Measurements from ENCODE around the gene SCYGR8. TPM values are rescaled to one million over a fixed set of nuclear protein-coding genes. Genes with fewer than 3 reads are reported as not detected.
A peak's percentile ranks its signal among the peaks of the same experiment; 100 is the strongest.
"Not testable (repeated sequence)": the region's sequence is repeated elsewhere in the genome, so short reads cannot be mapped to it uniquely, and the experiment has no call there.

SCYGR8 gene
- total RNA-seq, 1 donor from 2014 or later, result not detected

DNA sequence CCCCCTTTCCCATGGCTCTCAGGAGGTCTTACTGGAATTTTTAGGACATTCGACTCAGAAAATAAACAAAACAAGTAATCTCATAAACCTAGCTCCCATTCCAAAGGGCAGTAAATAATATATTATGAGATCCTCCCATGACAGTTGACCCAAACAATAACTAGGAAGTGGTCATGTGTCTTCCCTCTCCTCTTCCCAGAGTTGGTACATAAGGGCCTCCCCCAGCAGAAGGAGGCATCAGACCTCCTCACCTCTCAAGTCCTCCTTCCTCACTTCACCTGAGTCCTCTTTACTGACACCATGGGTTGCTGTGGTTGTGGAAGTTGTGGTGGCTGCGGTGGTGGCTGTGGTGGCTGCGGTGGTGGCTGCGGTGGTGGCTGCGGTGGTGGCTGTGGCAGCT, 17.7 kb upstream of the SCYGR8 start, which contains the start of gene SCYGR7:
Gene SCYGR7, plus strand, starts transcription at position 301 of the 400 bp plus-strand sequence. Its CDS starts 0 bp downstream, at position 301.
- H3K4me1 Mint-ChIP-seq (ENCODE audit: low read depth), result peaks cover 7% of the 10 kb centered on the region
- DNase-seq (ENCODE audit: low spot score, unreplicated experiment), result no peak
- no peak within 1 kb of the TSS for H3K4me3 Mint-ChIP-seq (ENCODE audit: low read depth)
- no peaks in the 10 kb centered on the region for H3K9me3 Mint-ChIP-seq (ENCODE audit: low read depth)
- TF ChIP-seq, protein P1, sequence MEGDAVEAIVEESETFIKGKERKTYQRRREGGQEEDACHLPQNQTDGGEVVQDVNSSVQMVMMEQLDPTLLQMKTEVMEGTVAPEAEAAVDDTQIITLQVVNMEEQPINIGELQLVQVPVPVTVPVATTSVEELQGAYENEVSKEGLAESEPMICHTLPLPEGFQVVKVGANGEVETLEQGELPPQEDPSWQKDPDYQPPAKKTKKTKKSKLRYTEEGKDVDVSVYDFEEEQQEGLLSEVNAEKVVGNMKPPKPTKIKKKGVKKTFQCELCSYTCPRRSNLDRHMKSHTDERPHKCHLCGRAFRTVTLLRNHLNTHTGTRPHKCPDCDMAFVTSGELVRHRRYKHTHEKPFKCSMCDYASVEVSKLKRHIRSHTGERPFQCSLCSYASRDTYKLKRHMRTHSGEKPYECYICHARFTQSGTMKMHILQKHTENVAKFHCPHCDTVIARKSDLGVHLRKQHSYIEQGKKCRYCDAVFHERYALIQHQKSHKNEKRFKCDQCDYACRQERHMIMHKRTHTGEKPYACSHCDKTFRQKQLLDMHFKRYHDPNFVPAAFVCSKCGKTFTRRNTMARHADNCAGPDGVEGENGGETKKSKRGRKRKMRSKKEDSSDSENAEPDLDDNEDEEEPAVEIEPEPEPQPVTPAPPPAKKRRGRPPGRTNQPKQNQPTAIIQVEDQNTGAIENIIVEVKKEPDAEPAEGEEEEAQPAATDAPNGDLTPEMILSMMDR (IDR thresholded peaks at IDR 0.05; ENCODE audit: unreplicated experiment), result no peak
- H3K27me3 Mint-ChIP-seq, result no peaks in the 10 kb centered on the region
- H3K36me3 Mint-ChIP-seq (ENCODE audit: insufficient read depth), result no peaks in the 10 kb centered on the region
- H3K27ac Mint-ChIP-seq, result no peak within 1 kb of the TSS

DNA sequence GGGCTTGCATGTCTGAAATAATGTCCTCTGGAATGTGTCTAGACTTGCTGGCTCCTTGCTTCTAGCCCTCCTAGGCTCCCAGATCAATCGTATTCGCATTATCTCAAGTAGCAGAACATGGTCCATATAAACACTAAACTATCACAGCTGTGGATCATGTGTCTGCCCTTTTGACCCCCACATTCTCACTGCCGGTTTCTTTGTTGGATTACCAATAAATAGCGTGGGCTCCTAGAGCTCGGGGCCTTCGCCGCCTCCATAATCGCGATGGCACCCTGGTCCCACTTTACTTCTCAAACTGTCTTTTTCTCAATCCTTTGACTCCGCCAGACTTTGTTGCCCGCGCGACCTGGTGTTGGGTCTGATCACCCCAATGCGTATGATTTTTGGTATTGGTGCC, 6.3 kb upstream of the SCYGR8 start:
- Mint-ChIP-seq H3K27ac (peak overlapping the region; percentile 21), H3K36me3 (ENCODE audit: insufficient read depth) (no peaks in the 10 kb centered on the region), H3K27me3 (no peaks in the 10 kb centered on the region), H3K4me3 (ENCODE audit: low read depth) (no peak overlapping the region), H3K4me1 (ENCODE audit: low read depth) (peaks cover 4% of the 10 kb centered on the region), H3K9me3 (ENCODE audit: low read depth) (no peaks in the 10 kb centered on the region)
- DNase-seq (ENCODE audit: low spot score, unreplicated experiment), result no peak
- TF ChIP-seq, protein P1 (IDR thresholded peaks at IDR 0.05; ENCODE audit: unreplicated experiment), result no peak

DNA sequence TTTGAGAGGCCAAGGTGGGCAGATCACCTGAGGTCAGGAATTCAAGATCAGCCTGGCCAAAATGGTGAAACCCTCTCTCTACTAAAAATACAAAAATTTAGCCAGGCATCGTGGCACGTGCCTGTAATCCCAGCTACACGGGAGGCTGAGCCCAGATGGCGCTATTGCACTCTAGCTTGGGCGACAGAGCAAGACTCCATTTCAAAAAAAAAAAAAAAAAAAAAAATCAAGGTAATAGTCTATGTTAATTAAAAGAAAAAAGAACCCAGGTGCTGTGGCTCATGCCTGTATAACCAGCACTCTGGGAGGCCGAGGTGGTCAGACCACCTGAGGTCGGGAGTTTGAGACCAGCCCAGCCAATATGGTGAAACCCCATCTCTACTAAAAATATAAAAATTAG, 5.0 kb upstream of the SCYGR8 start:
- H3K27ac Mint-ChIP-seq; H3K4me1 Mint-ChIP-seq (ENCODE audit: low read depth); H3K9me3 Mint-ChIP-seq (ENCODE audit: low read depth); H3K4me3 Mint-ChIP-seq (ENCODE audit: low read depth); H3K36me3 Mint-ChIP-seq (ENCODE audit: insufficient read depth); DNase-seq (ENCODE audit: low spot score, unreplicated experiment); H3K27me3 Mint-ChIP-seq: not testable (repeated sequence)

DNA sequence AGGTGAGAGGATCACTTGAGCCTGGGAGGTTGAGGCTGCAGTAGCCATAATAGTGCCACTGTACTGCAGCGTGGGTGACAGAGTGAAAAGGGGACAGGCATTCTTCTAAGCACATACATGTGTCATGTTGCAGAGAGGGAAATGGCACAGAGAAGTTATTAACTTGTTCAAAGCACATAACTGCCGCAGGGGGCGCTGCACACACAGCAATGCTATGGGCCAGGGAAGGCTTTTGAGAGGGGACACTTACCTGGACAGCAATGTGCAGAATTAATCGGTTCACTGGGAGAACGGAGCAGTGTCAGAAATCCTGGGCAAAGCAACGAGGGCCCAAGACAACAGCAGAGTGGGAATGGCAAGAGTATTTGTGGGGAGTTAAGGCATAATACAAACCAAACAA, 2.4 kb downstream of the SCYGR8 start:
- H3K4me1 Mint-ChIP-seq (ENCODE audit: low read depth), result peaks cover 1% of the 10 kb centered on the region
- H3K27me3 Mint-ChIP-seq, result no peaks in the 10 kb centered on the region
- H3K27ac Mint-ChIP-seq, result peak overlapping the region; percentile 8
- peaks cover under 1% of the 10 kb centered on the region for H3K36me3 Mint-ChIP-seq (ENCODE audit: insufficient read depth)
- no peak for DNase-seq (ENCODE audit: low spot score, unreplicated experiment)
- no peak overlapping the region for H3K4me3 Mint-ChIP-seq (ENCODE audit: low read depth)
- peaks cover 1% of the 10 kb centered on the region for H3K9me3 Mint-ChIP-seq (ENCODE audit: low read depth)
- TF ChIP-seq, protein P1 (IDR thresholded peaks at IDR 0.05; ENCODE audit: unreplicated experiment), result peak; percentile 62

DNA sequence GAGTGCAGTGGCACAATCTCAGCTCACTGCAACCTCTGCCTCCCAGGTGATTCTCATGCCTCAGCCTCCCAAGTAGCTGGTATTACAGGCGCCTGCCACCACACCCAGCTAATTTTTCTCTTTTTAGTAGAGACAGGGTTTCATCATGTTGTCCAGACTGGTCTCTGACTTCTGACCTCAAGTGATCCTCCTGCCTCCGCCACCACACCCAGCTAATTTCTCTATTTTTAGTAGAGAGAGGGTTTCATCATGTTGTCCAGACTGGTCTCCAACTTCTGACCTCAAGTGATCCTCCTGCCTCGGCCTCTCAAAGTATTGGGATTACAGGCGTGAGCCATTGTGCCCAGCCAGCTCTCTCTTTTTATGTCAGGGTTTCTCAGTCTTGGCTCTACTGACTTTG, 10.6 kb downstream of the SCYGR8 start:
- H3K4me1 Mint-ChIP-seq (ENCODE audit: low read depth), result peaks cover 15% of the 10 kb centered on the region
- not testable (repeated sequence) for H3K27ac Mint-ChIP-seq; DNase-seq (ENCODE audit: low spot score, unreplicated experiment); H3K36me3 Mint-ChIP-seq (ENCODE audit: insufficient read depth); H3K4me3 Mint-ChIP-seq (ENCODE audit: low read depth); H3K9me3 Mint-ChIP-seq (ENCODE audit: low read depth); H3K27me3 Mint-ChIP-seq

DNA sequence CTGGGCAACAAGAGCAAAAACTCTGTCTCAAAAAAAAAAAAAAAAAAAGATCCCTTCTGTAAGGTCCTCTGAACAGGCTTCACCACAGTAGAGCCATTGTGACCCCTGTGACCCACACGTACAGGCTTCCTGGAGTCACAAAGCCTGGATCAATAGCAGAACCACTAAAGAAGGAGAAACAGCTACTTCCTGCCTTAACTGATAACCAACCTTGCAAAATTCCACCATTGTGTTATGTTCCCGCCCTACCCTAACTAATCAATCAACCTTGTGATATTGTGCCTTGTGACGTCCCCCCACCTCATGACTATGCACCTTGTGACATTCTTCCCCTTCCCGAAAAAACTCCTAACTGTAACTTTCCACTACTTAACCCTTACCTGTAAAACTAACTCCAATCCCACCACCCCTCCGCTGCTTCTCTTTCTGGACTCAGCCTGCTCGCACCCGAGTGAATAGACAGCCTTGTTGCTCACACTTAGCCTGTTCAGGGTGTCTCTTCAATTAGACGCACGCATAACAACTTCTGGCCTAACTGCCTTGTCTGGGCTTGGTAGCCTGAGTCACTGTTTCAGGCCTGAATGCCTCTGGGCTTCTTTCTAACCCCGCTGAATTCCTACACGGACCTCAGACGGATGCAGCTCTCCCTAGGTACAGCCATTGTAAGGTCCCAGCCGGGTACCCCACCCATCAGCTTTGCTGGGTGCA, 13.9 kb downstream of the SCYGR8 start:
- H3K4me3 Mint-ChIP-seq (ENCODE audit: low read depth), result no peak overlapping the region
- no peaks in the 10 kb centered on the region for H3K27me3 Mint-ChIP-seq
- peaks cover 5% of the 10 kb centered on the region for H3K9me3 Mint-ChIP-seq (ENCODE audit: low read depth)
- peak; percentile 33 for DNase-seq (ENCODE audit: low spot score, unreplicated experiment)
- H3K36me3 Mint-ChIP-seq (ENCODE audit: insufficient read depth), result peaks cover 3% of the 10 kb centered on the region
- peak overlapping the region; percentile 98 for H3K27ac Mint-ChIP-seq
- TF ChIP-seq, protein P1 (IDR thresholded peaks at IDR 0.05; ENCODE audit: unreplicated experiment), result no peak
- H3K4me1 Mint-ChIP-seq (ENCODE audit: low read depth), result peaks cover 32% of the 10 kb centered on the region

Data from progenitor cell of endocrine pancreas (in vitro differentiated cells).